Activated naive CD8-positive, alpha-beta T cell (primary cell): ENCODE data around the gene TBC1D22A.
A peak's percentile ranks its signal among the peaks of the same experiment; 100 is the strongest.

Experiments used
- H3K27ac Mint-ChIP-seq: one replicate; pipeline ENCODE4 v1.8.0; 2021; ENCODE audit warnings: mixed read lengths
- H3K27me3 Mint-ChIP-seq: one replicate; pipeline ENCODE4 v1.8.0; 2021; ENCODE audit warnings: mixed read lengths
- H3K36me3 Mint-ChIP-seq: one replicate; pipeline ENCODE4 v1.8.0; 2021; ENCODE audit warnings: mixed read lengths
- H3K4me1 Mint-ChIP-seq: one replicate; pipeline ENCODE4 v1.8.0; 2021; ENCODE audit warnings: low read depth, mixed read lengths
- H3K4me3 Mint-ChIP-seq: one replicate; pipeline ENCODE4 v1.8.0; 2021; ENCODE audit warnings: mild to moderate bottlenecking, mixed read lengths
- H3K9me3 Mint-ChIP-seq: one replicate; pipeline ENCODE4 v1.8.0; 2021; ENCODE audit warnings: low read depth, mixed read lengths

The TBC1D22A gene

GRCh38 chr22:47090591-47091245, 328.3 kb downstream of the TBC1D22A start:
- Mint-ChIP-seq H3K4me1 (peaks cover 31% of the 10 kb centered on the region), H3K4me3 (peak overlapping the region; percentile 77), H3K36me3 (peaks cover 8% of the 10 kb centered on the region), H3K27me3 (no peaks in the 10 kb centered on the region), H3K9me3 (no peaks in the 10 kb centered on the region), H3K27ac (peak overlapping the region; percentile 7)

- Mint-ChIP-seq H3K27ac (no peak overlapping the region), H3K4me3 (peak overlapping the region; percentile 77), H3K27me3 (no peaks in the 10 kb centered on the region), H3K4me1 (peaks cover 31% of the 10 kb centered on the region), H3K9me3 (no peaks in the 10 kb centered on the region), H3K36me3 (peaks cover 8% of the 10 kb centered on the region)
Measured at GRCh38 chr22:47091246-47091651, 328.8 kb downstream of the TBC1D22A start.

GRCh38 chr22:47091921-47092700, 329.7 kb downstream of the TBC1D22A start:
- Mint-ChIP-seq H3K36me3 (peaks cover 8% of the 10 kb centered on the region), H3K27ac (no peak overlapping the region), H3K4me1 (peaks cover 31% of the 10 kb centered on the region), H3K9me3 (no peaks in the 10 kb centered on the region), H3K27me3 (no peaks in the 10 kb centered on the region), H3K4me3 (no peak overlapping the region)

DNA sequence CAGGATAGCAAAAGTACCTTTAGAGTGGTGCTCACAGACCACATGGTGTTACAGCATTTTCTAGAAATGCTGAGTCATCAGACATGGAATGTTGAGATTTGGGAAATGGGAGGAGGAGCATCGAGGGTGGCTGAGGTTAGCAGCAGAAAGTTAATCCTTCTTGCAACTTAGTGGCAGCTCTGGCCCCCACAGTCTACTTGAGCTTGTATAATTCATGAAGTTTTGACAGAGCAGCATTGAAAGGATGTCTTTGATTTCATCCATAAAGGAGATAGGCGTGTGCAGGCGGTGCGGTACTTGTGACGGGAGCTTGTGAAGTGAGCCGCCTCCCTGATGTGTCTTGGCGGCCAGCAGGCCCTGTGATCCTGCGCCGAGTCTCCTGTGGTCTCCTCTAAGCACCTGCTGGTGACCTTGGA, 330.5 kb downstream of the TBC1D22A start:
- Mint-ChIP-seq H3K27me3 (no peaks in the 10 kb centered on the region), H3K4me1 (peaks cover 32% of the 10 kb centered on the region)

GRCh38 chr22:47093720-47094119, 331.3 kb downstream of the TBC1D22A start:
- no peak overlapping the region for H3K27ac Mint-ChIP-seq
- peaks cover 25% of the 10 kb centered on the region for H3K4me1 Mint-ChIP-seq
- H3K4me3 Mint-ChIP-seq, result no peak overlapping the region
- no peaks in the 10 kb centered on the region for H3K9me3 Mint-ChIP-seq
- peaks cover 6% of the 10 kb centered on the region for H3K36me3 Mint-ChIP-seq
- H3K27me3 Mint-ChIP-seq, result no peaks in the 10 kb centered on the region

More for the DNA sequence above, 330.5 kb downstream of the TBC1D22A start:
- H3K9me3 Mint-ChIP-seq, result no peaks in the 10 kb centered on the region
- H3K36me3 Mint-ChIP-seq, result peaks cover 8% of the 10 kb centered on the region
- H3K4me3 Mint-ChIP-seq, result no peak overlapping the region
- H3K27ac Mint-ChIP-seq, result no peak overlapping the region

DNA sequence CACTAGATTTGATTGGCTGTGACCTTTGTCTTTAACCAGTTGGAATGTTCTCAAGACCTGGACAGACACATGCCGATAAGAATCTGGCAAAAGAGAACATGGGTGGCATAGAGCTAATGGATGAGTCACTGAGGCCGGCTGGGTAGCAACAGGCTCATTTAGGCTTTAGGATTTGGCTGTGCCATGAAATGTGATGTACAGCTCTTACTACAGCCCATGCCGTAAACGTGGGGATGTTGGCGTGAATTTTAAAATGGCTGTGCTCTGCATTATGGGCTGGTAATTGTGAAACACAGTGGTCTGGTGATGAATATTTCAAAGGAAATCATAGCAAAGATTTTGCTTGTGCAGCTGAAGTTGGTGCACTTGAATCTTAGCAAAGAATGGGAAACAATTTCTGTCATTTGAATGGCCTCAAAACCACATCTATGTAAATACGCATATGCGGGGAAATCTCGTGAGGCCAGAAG, 332.4 kb downstream of the TBC1D22A start:
- Mint-ChIP-seq H3K4me3 (no peak overlapping the region), H3K4me1 (peaks cover 14% of the 10 kb centered on the region), H3K36me3 (peaks cover 6% of the 10 kb centered on the region), H3K27me3 (no peaks in the 10 kb centered on the region), H3K27ac (no peak overlapping the region), H3K9me3 (no peaks in the 10 kb centered on the region)

- H3K4me1 Mint-ChIP-seq, result peaks cover 11% of the 10 kb centered on the region
- H3K9me3 Mint-ChIP-seq, result no peaks in the 10 kb centered on the region
- no peaks in the 10 kb centered on the region for H3K27me3 Mint-ChIP-seq
- H3K27ac Mint-ChIP-seq, result no peak overlapping the region
- H3K36me3 Mint-ChIP-seq, result peaks cover 7% of the 10 kb centered on the region
- H3K4me3 Mint-ChIP-seq, result no peak overlapping the region
Measured at GRCh38 chr22:47095395-47096122, 333.1 kb downstream of the TBC1D22A start.

GRCh38 chr22:47098121-47098520, 335.7 kb downstream of the TBC1D22A start:
- Mint-ChIP-seq H3K27ac (no peak overlapping the region), H3K36me3 (peaks cover 3% of the 10 kb centered on the region), H3K27me3 (no peaks in the 10 kb centered on the region), H3K4me1 (peaks cover 2% of the 10 kb centered on the region), H3K9me3 (no peaks in the 10 kb centered on the region), H3K4me3 (no peak overlapping the region)

DNA sequence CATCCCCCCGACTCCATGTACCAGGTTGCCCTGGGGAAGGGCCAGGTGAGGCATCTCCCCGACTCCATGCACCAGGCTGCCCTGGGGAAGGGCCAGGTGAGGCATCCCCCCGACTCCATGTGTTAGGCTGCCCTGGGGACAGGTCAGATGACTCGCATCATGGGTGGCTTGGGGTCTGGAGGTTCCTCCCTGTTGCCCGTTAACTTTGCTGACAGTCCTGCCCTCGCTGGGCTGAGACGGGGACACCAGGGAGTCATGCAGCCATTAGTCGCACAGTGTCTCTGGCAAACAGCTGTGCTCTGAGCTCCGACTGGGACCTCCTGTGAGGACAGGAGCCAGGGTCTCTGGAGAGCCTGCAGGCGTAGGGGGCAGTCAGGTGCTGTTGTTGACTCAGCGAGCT, 336.1 kb downstream of the TBC1D22A start:
- Mint-ChIP-seq H3K9me3 (no peaks in the 10 kb centered on the region), H3K4me3 (no peak overlapping the region), H3K36me3 (peaks cover 3% of the 10 kb centered on the region), H3K27me3 (no peaks in the 10 kb centered on the region), H3K4me1 (peaks cover 2% of the 10 kb centered on the region), H3K27ac (no peak overlapping the region)

GRCh38 chr22:47100019-47100418, 337.6 kb downstream of the TBC1D22A start:
- Mint-ChIP-seq H3K36me3 (peaks cover 6% of the 10 kb centered on the region), H3K4me3 (no peak overlapping the region), H3K9me3 (no peaks in the 10 kb centered on the region), H3K27me3 (no peaks in the 10 kb centered on the region), H3K27ac (no peak overlapping the region), H3K4me1 (peaks cover 2% of the 10 kb centered on the region)

GRCh38 chr22:47100646-47101200, 338.3 kb downstream of the TBC1D22A start:
- Mint-ChIP-seq H3K27ac (no peak overlapping the region), H3K27me3 (no peaks in the 10 kb centered on the region), H3K36me3 (peaks cover 6% of the 10 kb centered on the region), H3K9me3 (no peaks in the 10 kb centered on the region), H3K4me3 (no peak overlapping the region), H3K4me1 (peaks cover 2% of the 10 kb centered on the region)

GRCh38 chr22:47101321-47101885, 339.0 kb downstream of the TBC1D22A start:
- Mint-ChIP-seq H3K4me1 (peaks cover 2% of the 10 kb centered on the region), H3K9me3 (no peaks in the 10 kb centered on the region), H3K27ac (no peak overlapping the region), H3K4me3 (no peak overlapping the region), H3K36me3 (peaks cover 6% of the 10 kb centered on the region), H3K27me3 (no peaks in the 10 kb centered on the region)

DNA sequence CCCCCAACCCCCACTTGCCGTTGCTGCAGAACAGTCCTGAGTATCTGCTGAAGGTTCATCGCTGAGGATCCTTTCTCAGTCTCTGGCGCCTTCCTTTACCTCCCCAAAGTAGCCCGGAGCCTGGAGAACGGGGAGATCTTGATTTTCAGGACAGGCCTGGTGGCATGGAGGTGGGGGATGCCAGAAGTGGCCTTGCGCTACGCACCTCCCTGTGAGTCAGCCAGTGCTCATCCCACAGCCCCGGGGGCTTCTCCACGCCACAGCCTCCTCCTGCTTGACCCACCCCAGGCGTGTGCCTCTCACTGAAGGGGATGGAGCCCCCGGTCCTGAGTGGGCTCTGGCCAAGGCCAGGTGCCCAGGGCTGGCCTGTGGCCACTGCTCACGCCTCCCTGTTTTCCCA, 339.6 kb downstream of the TBC1D22A start:
- Mint-ChIP-seq H3K27ac (no peak overlapping the region), H3K4me3 (no peak overlapping the region), H3K36me3 (peaks cover 6% of the 10 kb centered on the region), H3K27me3 (no peaks in the 10 kb centered on the region), H3K9me3 (no peaks in the 10 kb centered on the region), H3K4me1 (peaks cover 4% of the 10 kb centered on the region)

- Mint-ChIP-seq H3K27me3 (no peaks in the 10 kb centered on the region), H3K27ac (no peak overlapping the region), H3K9me3 (no peaks in the 10 kb centered on the region), H3K4me3 (no peak overlapping the region), H3K4me1 (peaks cover 8% of the 10 kb centered on the region), H3K36me3 (peaks cover 6% of the 10 kb centered on the region)
Measured at GRCh38 chr22:47102648-47103047, 340.2 kb downstream of the TBC1D22A start.
